Tibial artery (tissue), 4 donors: Measurements from ENCODE around the gene RPRM.
"Not testable (repeated sequence)": the region's sequence is repeated elsewhere in the genome, so short reads cannot be mapped to it uniquely, and the experiment has no call there.

Source experiments
- DNase-seq, 2 donors: peaks; one replicate each; pipeline ENCODE4 v3.0.0-alpha.2; 2019
- H3K27ac ChIP-seq, 2 donors: fragments of 200-600 bp; sonication (generic) in 1 of 2; 1 replicate in 1 of 2; 2 replicates in 1 of 2; pipeline ENCODE4 v1.5.1; 2018 to 2019; ENCODE audit warnings: mild to moderate bottlenecking in 1 of 2
- H3K27me3 ChIP-seq, 2 donors: fragments of 200-600 bp; sonication (generic) in 1 of 2; one replicate each; pipeline versions ENCODE4 v1.5.1 to v1.6.0; 2016 to 2019
- H3K36me3 ChIP-seq, 3 donors: fragments of 200-600 bp; sonication (generic) in 2 of 3; one replicate each; pipeline ENCODE4 v1.5.1; 2016 to 2019; ENCODE audit warnings: mild to moderate bottlenecking in 2 of 3
- H3K4me1 ChIP-seq, 4 donors: fragments of 200-600 bp; sonication (generic) in 2 of 4; 1 replicate in 3 of 4; 2 replicates in 1 of 4; pipeline ENCODE4 v1.5.1; 2016 to 2019
- H3K4me3 ChIP-seq, 2 donors: fragments of 200-600 bp; sonication (generic) in 1 of 2; 1 replicate in 1 of 2; 2 replicates in 1 of 2; pipeline ENCODE4 v1.5.1; 2018 to 2019; ENCODE audit warnings: mild to moderate bottlenecking in 2 of 2
- H3K9me3 ChIP-seq, 3 donors: fragments of 200-600 bp; sonication (generic) in 1 of 3; one replicate each; pipeline ENCODE4 v1.5.1; 2016 to 2019
- intact Hi-C: fragments of 100-400 bp; cut with DNase I; formaldehyde crosslinking; loops from one replicate; pipeline ENCODE4 v1.15.0; 2023; ENCODE audit warnings: low total_unique reads
- TF ChIP-seq, protein P1 (sequence below), 2 experiments: fragments of 200-600 bp in 1 of 2; fragments of 450-650 bp in 1 of 2; IDR thresholded peaks; one replicate each; pipeline ENCODE4 v1.5.1; 2017 to 2019; ENCODE audit warnings: antibody characterized with exemption in 2 of 2, mild to moderate bottlenecking in 1 of 2, moderate library complexity in 1 of 2

RPRM gene

DNA sequence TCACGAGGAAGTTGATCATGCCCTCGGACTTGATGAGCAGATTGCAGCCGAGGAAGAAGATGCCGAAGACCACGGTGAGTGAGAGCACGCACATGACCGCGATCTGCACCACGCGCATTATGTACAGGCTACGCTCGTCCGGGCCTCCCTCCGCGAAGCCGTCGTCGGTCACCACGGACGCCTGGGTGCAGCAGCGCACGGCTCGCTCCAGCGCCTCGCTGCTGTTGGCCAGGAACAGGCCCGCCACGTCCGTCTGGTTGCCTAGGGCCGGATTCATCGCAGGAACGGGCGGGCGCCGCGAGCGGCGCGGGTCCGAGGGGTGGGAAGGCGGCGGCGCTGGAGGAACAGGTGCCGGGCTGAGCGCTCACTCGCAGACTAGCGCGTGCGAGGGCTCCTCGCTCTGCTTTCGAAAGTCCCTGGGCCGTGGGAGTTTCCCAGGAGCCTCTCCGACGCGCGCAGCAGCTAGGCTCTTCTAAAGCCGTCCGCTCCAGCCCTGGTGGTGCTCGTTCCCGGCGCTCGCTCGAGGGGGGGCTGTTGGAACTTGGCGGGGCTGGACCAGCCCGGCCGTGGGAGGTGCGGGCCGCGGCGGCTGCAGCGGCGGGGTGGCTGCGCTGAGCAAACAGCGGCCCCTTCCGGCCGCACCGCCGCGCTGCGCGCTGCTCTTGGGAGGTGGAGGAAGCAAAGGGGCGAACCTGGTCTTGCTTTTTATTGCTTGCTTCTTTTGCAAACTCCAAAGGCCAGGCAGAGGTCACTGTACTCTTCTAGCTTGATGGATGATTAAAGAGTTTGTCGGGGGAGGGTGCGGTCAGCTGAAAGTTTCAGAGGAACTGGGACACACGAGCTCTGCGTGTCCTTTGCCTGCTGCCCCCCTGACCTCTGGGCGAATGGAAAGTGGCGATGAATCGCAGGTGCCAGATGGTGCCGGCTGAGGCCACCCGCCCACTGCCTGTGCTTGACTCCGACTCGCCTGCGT lies at the start of gene RPRM:
RPRM (minus strand) TSS at position 474 of the 973 bp plus-strand sequence; CDS start at position 277, 197 bp downstream.
- H3K36me3 ChIP-seq, result no peaks in the 10 kb centered on the region
- no peaks in the 10 kb centered on the region for H3K9me3 ChIP-seq
- peaks cover 0 to 27% (median 24%) of the 10 kb centered on the region in 4 donors for H3K4me1 ChIP-seq
- DNase-seq, result peak; percentile 46 to 81
- H3K27ac ChIP-seq, result no peak within 1 kb of the TSS
- H3K27me3 ChIP-seq, result peaks cover 0 to 44% of the 10 kb centered on the region in 2 donors
- peak within 1 kb of the TSS; percentile 49 to 57 for H3K4me3 ChIP-seq
- intact Hi-C loops, result no loop called here
- TF ChIP-seq, protein P1, sequence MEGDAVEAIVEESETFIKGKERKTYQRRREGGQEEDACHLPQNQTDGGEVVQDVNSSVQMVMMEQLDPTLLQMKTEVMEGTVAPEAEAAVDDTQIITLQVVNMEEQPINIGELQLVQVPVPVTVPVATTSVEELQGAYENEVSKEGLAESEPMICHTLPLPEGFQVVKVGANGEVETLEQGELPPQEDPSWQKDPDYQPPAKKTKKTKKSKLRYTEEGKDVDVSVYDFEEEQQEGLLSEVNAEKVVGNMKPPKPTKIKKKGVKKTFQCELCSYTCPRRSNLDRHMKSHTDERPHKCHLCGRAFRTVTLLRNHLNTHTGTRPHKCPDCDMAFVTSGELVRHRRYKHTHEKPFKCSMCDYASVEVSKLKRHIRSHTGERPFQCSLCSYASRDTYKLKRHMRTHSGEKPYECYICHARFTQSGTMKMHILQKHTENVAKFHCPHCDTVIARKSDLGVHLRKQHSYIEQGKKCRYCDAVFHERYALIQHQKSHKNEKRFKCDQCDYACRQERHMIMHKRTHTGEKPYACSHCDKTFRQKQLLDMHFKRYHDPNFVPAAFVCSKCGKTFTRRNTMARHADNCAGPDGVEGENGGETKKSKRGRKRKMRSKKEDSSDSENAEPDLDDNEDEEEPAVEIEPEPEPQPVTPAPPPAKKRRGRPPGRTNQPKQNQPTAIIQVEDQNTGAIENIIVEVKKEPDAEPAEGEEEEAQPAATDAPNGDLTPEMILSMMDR (IDR thresholded peaks at IDR 0.05), result peak; percentile 73 to 88

DNA sequence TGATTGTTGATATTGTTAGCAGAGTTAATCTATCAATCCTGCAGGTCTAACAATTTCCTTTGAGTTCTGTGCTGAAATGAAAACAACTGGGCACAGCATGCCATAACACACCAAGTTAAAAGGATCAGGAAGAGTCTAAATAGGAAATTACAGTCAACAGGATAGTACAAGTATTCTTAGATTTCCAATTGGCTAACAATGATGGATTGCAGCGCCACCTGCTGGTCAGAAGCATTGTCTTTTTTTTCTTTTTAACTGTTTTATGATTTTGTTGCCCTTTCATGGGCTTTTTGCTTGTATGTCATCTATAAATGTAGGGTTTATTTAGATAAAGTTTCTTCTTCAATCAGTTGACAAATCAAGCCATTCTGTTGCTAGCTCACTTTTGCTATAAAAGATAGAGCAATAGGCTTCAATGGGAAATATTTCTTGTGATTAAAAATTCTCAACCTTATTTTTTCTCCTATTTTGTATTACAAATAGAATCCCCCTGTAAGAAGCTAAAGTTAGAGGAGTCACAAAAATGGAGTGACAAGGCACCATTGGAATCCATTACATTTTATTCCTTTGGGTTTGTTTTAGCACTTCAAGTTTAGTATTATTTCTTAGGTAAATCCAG lies 40.8 kb upstream of the RPRM start:
- TF ChIP-seq, protein P1 (IDR thresholded peaks at IDR 0.05), result peak; percentile 45 to 57
- H3K4me3 ChIP-seq, result no peak overlapping the region
- H3K36me3 ChIP-seq, result no peaks in the 10 kb centered on the region
- H3K27me3 ChIP-seq, result peaks cover 0 to under 1% of the 10 kb centered on the region in 2 donors
- no peak overlapping the region for H3K27ac ChIP-seq
- no peak for DNase-seq
- no peaks in the 10 kb centered on the region for H3K9me3 ChIP-seq
- H3K4me1 ChIP-seq, result no peaks in the 10 kb centered on the region
- intact Hi-C loops, result no loop called here

DNA sequence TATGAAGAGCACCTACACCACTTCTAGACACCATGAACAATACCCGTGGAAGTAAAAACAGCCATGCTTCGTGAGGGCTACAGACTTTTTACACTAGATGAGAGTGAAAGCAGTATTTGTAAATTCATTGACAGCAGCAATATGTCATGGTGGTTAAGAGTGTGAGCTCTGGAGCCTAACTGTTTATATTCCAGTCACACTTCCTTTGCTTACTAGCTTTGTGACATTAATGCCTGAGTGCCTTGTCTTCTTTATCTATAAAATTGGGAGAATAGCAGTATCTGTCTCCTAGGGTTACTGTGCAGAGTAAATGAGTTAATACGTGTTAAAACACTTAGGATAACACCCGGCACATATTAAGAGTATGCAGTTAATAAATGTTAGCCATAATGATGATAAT lies 33.8 kb upstream of the RPRM start:
- intact Hi-C loops, result no loop called here
- no peaks in the 10 kb centered on the region for H3K4me1 ChIP-seq

DNA sequence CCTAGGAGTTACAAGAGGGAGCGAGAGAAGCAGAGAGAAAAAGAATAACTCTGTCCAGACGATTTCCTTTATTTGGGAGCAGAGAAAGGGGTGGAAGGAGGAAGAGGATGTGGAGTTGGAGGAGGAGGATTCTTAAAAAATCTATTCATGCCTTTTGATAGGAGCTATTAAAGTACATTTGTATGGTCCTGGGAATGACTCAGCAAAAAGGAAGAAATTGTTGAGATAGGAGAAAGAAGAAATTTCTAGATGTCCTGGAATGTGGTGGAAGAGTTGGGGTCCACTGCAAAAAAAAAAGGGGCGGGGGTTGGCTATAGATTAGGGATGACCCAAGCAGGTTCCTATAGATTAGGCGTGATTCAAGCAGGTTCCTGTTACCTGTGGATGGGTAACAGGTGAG lies 32.4 kb upstream of the RPRM start:
- DNase-seq, result no peak
- intact Hi-C loops, result no loop called here
- no peak overlapping the region for H3K4me3 ChIP-seq
- no peak overlapping the region for H3K27ac ChIP-seq
- peaks cover 0 to 10% (median 0%) of the 10 kb centered on the region in 3 donors for H3K9me3 ChIP-seq
- no peaks in the 10 kb centered on the region for H3K4me1 ChIP-seq
- H3K27me3 ChIP-seq, result peaks cover 0 to 3% of the 10 kb centered on the region in 2 donors
- no peaks in the 10 kb centered on the region for H3K36me3 ChIP-seq
- TF ChIP-seq, protein P1 (IDR thresholded peaks at IDR 0.05), result no peak

More for the DNA sequence above, 33.8 kb upstream of the RPRM start:
- no peak overlapping the region for H3K4me3 ChIP-seq
- no peak overlapping the region for H3K27ac ChIP-seq
- H3K36me3 ChIP-seq, result no peaks in the 10 kb centered on the region
- peaks cover 0 to 3% of the 10 kb centered on the region in 2 donors for H3K27me3 ChIP-seq
- DNase-seq, result no peak
- H3K9me3 ChIP-seq, result no peaks in the 10 kb centered on the region
- TF ChIP-seq, protein P1 (IDR thresholded peaks at IDR 0.05), result no peak

DNA sequence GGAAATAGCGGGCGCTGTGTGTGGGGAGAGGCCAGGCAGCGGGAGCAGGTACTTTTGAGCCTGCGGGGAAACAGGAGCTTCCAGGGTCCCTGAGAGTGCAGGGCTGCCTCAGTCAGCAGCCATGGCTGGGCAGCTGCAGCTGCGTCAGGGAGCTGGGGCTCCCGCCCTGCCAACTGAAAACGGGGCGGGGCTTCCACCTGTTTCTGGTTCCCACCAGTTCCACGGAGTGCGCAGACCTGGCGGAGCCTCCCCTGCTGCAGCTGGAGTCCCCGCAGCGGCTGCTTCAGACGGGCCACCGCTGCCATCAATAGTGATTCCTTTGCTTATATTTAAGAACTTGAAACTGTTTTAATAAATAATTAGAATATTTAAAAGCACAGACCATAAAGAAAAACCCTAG lies 30.6 kb upstream of the RPRM start:
- H3K36me3 ChIP-seq, result no peaks in the 10 kb centered on the region
- peaks cover 0 to 3% of the 10 kb centered on the region in 2 donors for H3K27me3 ChIP-seq
- peaks cover 0 to 11% (median 0%) of the 10 kb centered on the region in 3 donors for H3K9me3 ChIP-seq
- intact Hi-C loops, result no loop called here
- TF ChIP-seq, protein P1 (IDR thresholded peaks at IDR 0.05), result no peak
- H3K4me3 ChIP-seq, result no peak overlapping the region
- no peaks in the 10 kb centered on the region for H3K4me1 ChIP-seq
- no peak for DNase-seq
- H3K27ac ChIP-seq, result no peak overlapping the region

DNA sequence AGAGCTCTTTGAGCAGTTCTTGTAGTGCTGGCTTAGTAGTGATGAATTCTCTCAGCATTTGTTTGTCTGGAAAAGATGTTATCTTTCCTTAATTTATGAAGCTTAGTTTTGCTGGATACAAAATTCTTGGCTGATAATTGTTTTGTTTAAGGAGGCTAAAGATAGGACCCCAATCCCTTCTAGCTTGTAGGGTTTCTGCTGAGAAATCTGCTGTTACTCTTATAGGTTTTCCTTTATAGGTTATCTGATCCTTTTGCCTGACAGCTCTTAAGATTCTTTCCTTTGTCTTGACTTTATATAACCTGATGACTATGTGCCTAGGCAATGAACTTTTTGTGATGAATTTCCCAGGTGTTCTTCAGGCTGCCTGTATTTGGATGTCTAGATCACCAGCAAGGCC lies 27.9 kb upstream of the RPRM start:
- H3K4me1 ChIP-seq, H3K27ac ChIP-seq, H3K4me3 ChIP-seq, H3K27me3 ChIP-seq, H3K36me3 ChIP-seq, DNase-seq, intact Hi-C loops: not testable (repeated sequence)
- peaks cover 0 to 11% (median 0%) of the 10 kb centered on the region in 3 donors for H3K9me3 ChIP-seq
